NT2/D1 (cell line): ENCODE data around the gene MAGI1.

Experiments
- SUZ12 ChIP-seq: IDR thresholded peaks from 2 replicates; pipeline ENCODE4 v1.6.1; 2011; ENCODE audit not compliant: insufficient read length, insufficient read depth; ENCODE audit errors: extremely low read depth
- YY1 ChIP-seq: IDR thresholded peaks from 2 replicates; pipeline ENCODE4 v1.6.1; 2011; ENCODE audit not compliant: insufficient read length, insufficient read depth
- ZNF274 ChIP-seq: IDR thresholded peaks from 2 replicates; pipeline ENCODE4 v1.6.1; 2011; ENCODE audit warnings: mild to moderate bottlenecking, low read depth, low read length

- TF ChIP-seq YY1, result no peak
- no peak for TF ChIP-seq ZNF274
- no peak for TF ChIP-seq SUZ12
These were observed 683.8 kb downstream of the MAGI1 start for GRCh38 chr3:65354880-65355279.
